ENCODE measurements around the gene FBRSL1. TPM values are rescaled to one million over a fixed set of nuclear protein-coding genes. Genes with fewer than 3 reads are reported as not detected.

The FBRSL1 gene
- total and polyA plus RNA-seq, 2 of the 8 experiments (the other 6 are each of a cell fraction or from before 2014, with no cell fraction given): 18.4 to 109 TPM

DNA sequence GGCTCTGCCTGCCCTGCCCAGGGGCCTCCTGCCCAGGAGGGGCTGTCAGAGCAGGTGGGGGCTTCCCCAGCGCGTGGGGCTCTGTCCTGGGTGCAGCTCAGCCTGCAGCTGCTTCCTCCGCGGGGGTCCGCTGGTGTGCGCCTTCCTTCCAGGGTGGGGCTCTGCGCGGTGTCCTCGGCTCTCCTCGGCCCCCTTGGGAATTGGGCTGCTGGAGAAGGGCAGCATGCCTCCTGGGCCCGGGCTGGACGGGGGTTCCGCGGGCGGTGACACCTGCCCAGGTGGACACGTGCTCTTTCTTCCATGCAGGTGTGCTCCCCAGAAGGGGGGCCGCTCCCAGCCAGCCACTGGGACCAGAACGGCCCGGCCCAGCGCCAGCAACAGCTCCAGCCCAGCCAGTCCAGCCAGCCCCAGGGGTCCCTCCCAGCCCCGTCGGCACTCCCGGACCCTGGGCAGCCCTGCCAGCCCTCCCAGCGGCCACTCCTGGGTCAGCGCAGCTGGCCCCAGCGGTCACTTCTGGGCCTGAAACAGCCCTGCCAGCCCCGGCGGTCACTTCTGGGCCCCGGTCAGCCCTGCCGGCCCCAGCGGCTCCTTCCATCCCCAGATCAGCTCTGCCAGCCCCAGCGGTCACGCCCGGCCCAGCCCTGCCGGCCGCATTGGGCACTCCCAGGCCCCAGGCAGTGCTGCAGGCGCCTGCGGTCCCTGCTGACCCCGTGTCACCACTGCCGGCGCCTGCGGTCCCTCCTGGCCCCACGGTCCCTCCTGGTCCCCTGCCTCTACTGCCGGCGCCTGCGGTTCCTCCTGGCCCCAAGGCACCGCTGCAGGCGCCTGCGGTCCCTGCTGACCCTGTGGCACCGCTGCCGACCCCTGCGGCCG is 19.1 kb downstream of the FBRSL1 start:
- peaks cover 0 to 19% of the 10 kb centered on the region in 2 experiments; a peak in 1 of 4 replicates for H3K79me2 ChIP-seq (ENCODE audit: control insufficient read depth in 1 of 2, insufficient read depth in 2 of 2, low read length in 2 of 2)
- peaks cover 0 to 10% (median 0%) of the 10 kb centered on the region in 4 experiments; a peak in 1 of 8 replicates for H3K36me3 ChIP-seq (ENCODE audit: control insufficient read depth in 2 of 4, insufficient read depth in 4 of 4, low read length in 3 of 4)
- FAIRE-seq (no peak), DNase-seq (ENCODE audit: low read depth in 1 of 2, low spot score in 2 of 2) (no peak)
- WGBS, 2 experiments (ENCODE audit: extremely low coverage in 1 of 2, insufficient coverage in 1 of 2, insufficient read length in 1 of 2, insufficient replicate concordance in 2 of 2, low coverage in 1 of 2, low lambda C conversion rate in 2 of 2, missing lambda C conversion rate in 1 of 2): 98% methylated on average over 43 of the region's 53 CpGs; no CpG with 5 or more reads in 1 of the 2 experiments
- H2BK120ac ChIP-seq (replicated peaks; ENCODE audit: low read depth, low read length): no peak overlapping the region
- H3K14ac ChIP-seq (ENCODE audit: insufficient read length): no peak overlapping the region
- H4K5ac ChIP-seq (ENCODE audit: insufficient read length, low read depth, low read length): no peak overlapping the region
- no peak overlapping the region for H2BK5ac ChIP-seq (ENCODE audit: low read depth, low read length)
- H3K18ac ChIP-seq (ENCODE audit: extremely low read depth, low read length): no peak overlapping the region
- no peaks in the 10 kb centered on the region for H3K23me2 ChIP-seq (ENCODE audit: low read depth, low read length)
- H2BK15ac ChIP-seq (ENCODE audit: low read length): no peak overlapping the region
- H2AFZ ChIP-seq (ENCODE audit: low read length): no peak overlapping the region
- peaks cover 0 to 21% (median 5%) of the 10 kb centered on the region in 4 experiments; a peak in 6 of 7 replicates for H3K4me1 ChIP-seq (replicated peaks in 1 of 4; ENCODE audit: control insufficient read depth in 3 of 4, insufficient read depth in 4 of 4, low read length in 3 of 4)
- no peak overlapping the region for H2AK5ac ChIP-seq (ENCODE audit: low read depth, low read length)
- H3K23ac ChIP-seq (ENCODE audit: insufficient read length): no peak overlapping the region
- H3K79me1 ChIP-seq (ENCODE audit: low read depth, low read length): peaks cover 16% of the 10 kb centered on the region
- no peak overlapping the region for H3K56ac ChIP-seq (replicated peaks; ENCODE audit: insufficient read length, low read depth, low read length)
- ChIA-PET POLR2A (ENCODE audit: partially characterized antibody) (interaction anchor here (1.2 to 1.6 kb wide), 2 partner anchors 17 to 51 kb away, joined by 3 to 4 read pairs; no protein-coding TSS in a partner anchor), CTCF (ENCODE audit: partially characterized antibody) (interaction anchor here (0.8 to 4.8 kb wide), 7 partner anchors 9 to 52 kb away, joined by 3 to 26 read pairs (median 6); no protein-coding TSS in a partner anchor)
- no peaks in the 10 kb centered on the region for H3K9me3 ChIP-seq (ENCODE audit: insufficient read depth in 2 of 2, low read depth in 1 of 2, low read length in 1 of 2)
- H3K4me3 ChIP-seq (ENCODE audit: extremely low read depth in 1 of 4, insufficient read depth in 2 of 4, low read depth in 3 of 4, low read length in 4 of 4): no peak overlapping the region
- H2BK12ac ChIP-seq (ENCODE audit: low read depth, low read length): no peak overlapping the region
- no peak overlapping the region for H2BK20ac ChIP-seq (ENCODE audit: low read length)
- no peak overlapping the region for H3K27ac ChIP-seq (ENCODE audit: low read depth, low read length)
- no peak for TF ChIP-seq TEAD4 (IDR thresholded peaks at IDR 0.05; ENCODE audit: low read depth, low read length)
- no peak for TF ChIP-seq GABPA (IDR thresholded peaks at IDR 0.05; ENCODE audit: borderline replicate concordance, insufficient read depth, low read length)
- TF ChIP-seq SP4 (IDR thresholded peaks at IDR 0.05; ENCODE audit: low read length): no peak
- no peak for TF ChIP-seq KDM5A (IDR thresholded peaks at IDR 0.05; ENCODE audit: low read length)
- no peak for TF ChIP-seq RNF2 (IDR thresholded peaks at IDR 0.05; ENCODE audit: borderline replicate concordance, low read depth, low read length, missing control alignments, poor library complexity, severe bottlenecking)
- no peak overlapping the region for H4K91ac ChIP-seq (replicated peaks; ENCODE audit: insufficient read length, low read length)
- no peak overlapping the region for H3K9ac ChIP-seq (replicated peaks in 1 of 4; ENCODE audit: extremely low read depth in 1 of 4, low read depth in 3 of 4, low read length in 3 of 4)
- no peak overlapping the region for H3K4me2 ChIP-seq (ENCODE audit: insufficient read depth in 1 of 2, low read depth in 2 of 2, low read length in 2 of 2)
- no peaks in the 10 kb centered on the region; a peak in 2 of 7 replicates for H3K27me3 ChIP-seq (replicated peaks in 1 of 4; ENCODE audit: control insufficient read depth in 3 of 4, extremely low read depth in 1 of 4, insufficient read depth in 3 of 4, low read length in 3 of 4)
- H4K8ac ChIP-seq (ENCODE audit: extremely low read depth, insufficient read depth, low read length): peak overlapping the region; percentile 25; the same call in 1 of the 2 replicates
- H3K4ac ChIP-seq (replicated peaks; ENCODE audit: insufficient read length, low read depth, low read length): no peak overlapping the region
- peaks cover 26 to 36% of the 10 kb centered on the region in 2 experiments for H4K20me1 ChIP-seq (replicated peaks in 1 of 2; ENCODE audit: control insufficient read depth in 1 of 2, insufficient read depth in 2 of 2, low read length in 2 of 2)
